K562 (cell line): Measurements from ENCODE around the gene SRGN. TPM values are rescaled to one million over a fixed set of nuclear protein-coding genes. Genes with fewer than 3 reads are reported as not detected.
A peak's percentile ranks its signal among the peaks of the same experiment; 100 is the strongest.

Source experiments
- CCNT2 ChIP-seq: IDR thresholded peaks from 2 replicates; pipeline ENCODE4 v1.6.1; 2011; ENCODE audit warnings: borderline replicate concordance, low read depth, mild to moderate bottlenecking, moderate library complexity, mixed read lengths, low read length; ENCODE audit not compliant: insufficient read length; ENCODE audit errors: extremely low read depth
- EHMT2 ChIP-seq: fragments of 450-650 bp; IDR thresholded peaks from 2 replicates; pipeline ENCODE4 v1.6.1; 2018; ENCODE audit warnings: antibody characterized with exemption
- ESRRB ChIP-seq: fragments of 250-450 bp; sonication (Bioruptor Pico); IDR thresholded peaks from 2 replicates; pipeline ENCODE4 v1.5.0; 2020; ENCODE audit warnings: mild to moderate bottlenecking, moderate library complexity, borderline replicate concordance
- EWSR1 ChIP-seq: fragments of 450-650 bp; IDR thresholded peaks from 2 replicates; pipeline ENCODE4 v1.6.1; 2018; ENCODE audit warnings: borderline replicate concordance, mild to moderate bottlenecking, low read depth, moderate library complexity; ENCODE audit not compliant: partially characterized antibody
- HDAC2 ChIP-seq: fragments of 450-650 bp; IDR thresholded peaks from 2 replicates; pipeline ENCODE4 v1.6.1; 2016; ENCODE audit warnings: mild to moderate bottlenecking
- NFIC ChIP-seq: fragments of 450-650 bp; IDR thresholded peaks from 2 replicates; pipeline ENCODE4 v1.6.1; 2017; ENCODE audit warnings: mild to moderate bottlenecking, inconsistent platforms
- RBM17 ChIP-seq: fragments of 200-400 bp; formaldehyde crosslinking; IDR thresholded peaks from 2 replicates; pipeline ENCODE4 v1.6.1; 2017; ENCODE audit warnings: low read depth, mild to moderate bottlenecking, low read length, borderline replicate concordance
- TEAD1 ChIP-seq, 2 experiments: fragments of 450-650 bp in 1 of 2; sonication (generic) in 1 of 2; formaldehyde crosslinking; IDR thresholded peaks; 2 replicates each; pipeline versions ENCODE4 v1.4.0 to v1.8.0; 2020 to 2022; ENCODE audit warnings: mild to moderate bottlenecking in 2 of 2, missing genetic modification reagents in 1 of 2
- ZBTB7A ChIP-seq: IDR thresholded peaks from 2 replicates; pipeline ENCODE4 v1.6.1; 2011; ENCODE audit warnings: low read depth, mild to moderate bottlenecking, low read length, moderate library complexity, borderline replicate concordance; ENCODE audit not compliant: control insufficient read depth
- ZC3H11A ChIP-seq: IDR thresholded peaks from 2 replicates; pipeline ENCODE4 v1.6.1; 2012; ENCODE audit warnings: low read depth, low read length, improper control_type of control experiment
- ZNF239 ChIP-seq: fragments of 250-450 bp; sonication (Bioruptor Pico); IDR thresholded peaks from 2 replicates; pipeline ENCODE4 v1.4.0; 2020; ENCODE audit warnings: mild to moderate bottlenecking
- ZNF263 ChIP-seq: sonication (generic); formaldehyde crosslinking; IDR thresholded peaks from 2 replicates; pipeline ENCODE4 v1.8.0; 2022; ENCODE audit warnings: mild to moderate bottlenecking, missing genetic modification reagents, borderline replicate concordance
- polyA plus RNA-seq, 8 experiments: library from polyadenylated mRNA; depleted of rRNA in 4 of 8; stranded (reverse) in 5 of 8; unstranded in 3 of 8; fragments of >200 nt; fragmentation: Nextera tagmentation in 2 of 8; fragmentation: Illumina TruSeq in 1 of 8; extraction: Ambion mirVana in 2 of 8; extraction: Trizol in 1 of 8; gene quantifications; 2 replicates each; pipeline versions ENCODE4 v1.2.1 to v1.2.3, GENCODE V29; 2011 to 2014; ENCODE audit warnings: inconsistent platforms in 1 of 8, missing spikeins in 1 of 8
- total RNA-seq, 7 experiments: library from RNA; depleted of rRNA in 6 of 7; stranded (reverse); fragments of >200 nt in 6 of 7; fragmentation: Illumina TruSeq in 2 of 7; extraction: Trizol in 2 of 7; gene quantifications; 2 replicates each; pipeline versions ENCODE4 v1.2.1 to v1.2.3, GENCODE V29; 2011 to 2021; ENCODE audit warnings: low replicate concordance in 1 of 7
- TF ChIP-seq, protein P1 (sequence below): fragments of 250-450 bp; sonication (Bioruptor Pico); IDR thresholded peaks from 2 replicates; pipeline ENCODE4 v1.5.0; 2022; ENCODE audit warnings: mild to moderate bottlenecking
- TF ChIP-seq, protein P2 (sequence below): fragments of 250-450 bp; sonication (Bioruptor Pico); IDR thresholded peaks from 2 replicates; pipeline ENCODE4 v1.8.0; 2021; ENCODE audit warnings: mild to moderate bottlenecking, moderate library complexity
- TF ChIP-seq, protein P3 (sequence below): sonication (generic); formaldehyde crosslinking; IDR thresholded peaks from 2 replicates; pipeline ENCODE4 v1.8.1; 2022; ENCODE audit warnings: missing genetic modification reagents
- TF ChIP-seq, protein P4 (sequence below): sonication (generic); formaldehyde crosslinking; IDR thresholded peaks from 2 replicates; pipeline ENCODE4 v1.8.0; 2022; ENCODE audit warnings: missing genetic modification reagents, mild to moderate bottlenecking, borderline replicate concordance
- TF ChIP-seq, protein P5 (sequence below): fragments of 250-450 bp; sonication (Bioruptor Pico); IDR thresholded peaks from 2 replicates; pipeline ENCODE4 v1.8.0; 2022; ENCODE audit warnings: inconsistent platforms, mild to moderate bottlenecking, moderate library complexity, borderline replicate concordance

Gene SRGN
- total and polyA plus RNA-seq, 9 of the 15 experiments (the other 6 are each of a cell fraction or from before 2014, with no cell fraction given), result 136 to 304 (median 180) TPM

DNA sequence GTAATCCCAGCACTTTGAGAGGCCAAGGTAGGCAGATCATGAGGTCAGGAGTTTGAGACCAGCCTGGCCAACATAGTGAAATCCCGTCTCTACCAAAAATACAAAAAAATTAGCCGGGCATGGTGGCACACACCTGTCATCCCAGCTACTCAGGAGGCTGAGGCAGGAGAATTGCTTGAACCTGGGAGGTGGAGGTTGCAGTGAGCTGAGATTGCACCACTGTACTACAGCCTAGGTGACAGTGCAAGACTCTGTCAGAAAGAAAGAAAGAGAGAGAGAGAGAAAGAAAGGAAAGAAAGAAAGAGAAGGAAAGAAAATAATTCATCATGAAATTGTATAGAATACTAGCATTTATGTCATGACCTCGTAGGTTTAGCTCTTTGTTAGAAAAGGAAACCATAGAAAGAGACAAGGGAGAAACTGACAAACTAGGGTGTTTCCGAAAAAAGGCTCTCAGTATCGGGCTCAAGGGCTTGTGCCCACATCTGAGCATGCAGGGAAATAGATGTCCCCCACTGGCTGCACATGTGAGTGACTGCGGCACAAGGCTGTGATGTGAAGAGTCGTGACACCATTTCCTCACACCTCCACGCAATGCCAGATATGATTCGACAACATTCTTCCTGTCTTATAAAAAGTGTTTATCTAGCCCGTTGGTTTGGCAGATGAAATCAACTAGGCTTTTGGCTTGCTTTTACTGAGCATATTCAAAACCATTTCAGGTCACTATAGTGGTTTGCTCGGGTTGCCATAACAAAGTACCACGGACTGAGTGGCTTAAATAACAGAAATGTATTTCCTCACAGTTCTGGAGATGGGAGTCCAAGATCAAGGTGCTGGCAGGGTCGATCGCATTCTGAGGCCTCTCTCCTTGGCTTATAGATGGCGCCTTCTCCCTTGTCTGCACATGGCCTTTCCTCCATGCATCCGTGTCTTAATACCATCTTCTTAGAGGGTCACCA, 2.0 kb downstream of the SRGN start (continued):
- TF ChIP-seq, protein P1, sequence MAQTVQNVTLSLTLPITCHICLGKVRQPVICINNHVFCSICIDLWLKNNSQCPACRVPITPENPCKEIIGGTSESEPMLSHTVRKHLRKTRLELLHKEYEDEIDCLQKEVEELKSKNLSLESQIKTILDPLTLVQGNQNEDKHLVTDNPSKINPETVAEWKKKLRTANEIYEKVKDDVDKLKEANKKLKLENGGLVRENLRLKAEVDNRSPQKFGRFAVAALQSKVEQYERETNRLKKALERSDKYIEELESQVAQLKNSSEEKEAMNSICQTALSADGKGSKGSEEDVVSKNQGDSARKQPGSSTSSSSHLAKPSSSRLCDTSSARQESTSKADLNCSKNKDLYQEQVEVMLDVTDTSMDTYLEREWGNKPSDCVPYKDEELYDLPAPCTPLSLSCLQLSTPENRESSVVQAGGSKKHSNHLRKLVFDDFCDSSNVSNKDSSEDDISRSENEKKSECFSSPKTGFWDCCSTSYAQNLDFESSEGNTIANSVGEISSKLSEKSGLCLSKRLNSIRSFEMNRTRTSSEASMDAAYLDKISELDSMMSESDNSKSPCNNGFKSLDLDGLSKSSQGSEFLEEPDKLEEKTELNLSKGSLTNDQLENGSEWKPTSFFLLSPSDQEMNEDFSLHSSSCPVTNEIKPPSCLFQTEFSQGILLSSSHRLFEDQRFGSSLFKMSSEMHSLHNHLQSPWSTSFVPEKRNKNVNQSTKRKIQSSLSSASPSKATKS (CRISPR knock-in tag), result 0 out of 2 replicates have a peak, but pooled peaks have one; percentile 10
- TF ChIP-seq ZNF239 (no peak), ZBTB7A (no peak), NFIC (no peak; the same call in 1 of the 2 replicates), ESRRB (CRISPR knock-in tag) (no peak), CCNT2 (no peak), EHMT2 (peak; percentile 54; the same call in 1 of the 2 replicates), ZC3H11A (no peak), TEAD1 (CRISPR knock-in tag; IDR thresholded peaks at IDR 0.05) (no peak), HDAC2 (peak; percentile 52), ZNF263 (CRISPR knock-in tag) (peak; percentile 19; the same call in 1 of the 2 replicates), EWSR1 (no peak), RBM17 (no peak)
- TF ChIP-seq, protein P2, sequence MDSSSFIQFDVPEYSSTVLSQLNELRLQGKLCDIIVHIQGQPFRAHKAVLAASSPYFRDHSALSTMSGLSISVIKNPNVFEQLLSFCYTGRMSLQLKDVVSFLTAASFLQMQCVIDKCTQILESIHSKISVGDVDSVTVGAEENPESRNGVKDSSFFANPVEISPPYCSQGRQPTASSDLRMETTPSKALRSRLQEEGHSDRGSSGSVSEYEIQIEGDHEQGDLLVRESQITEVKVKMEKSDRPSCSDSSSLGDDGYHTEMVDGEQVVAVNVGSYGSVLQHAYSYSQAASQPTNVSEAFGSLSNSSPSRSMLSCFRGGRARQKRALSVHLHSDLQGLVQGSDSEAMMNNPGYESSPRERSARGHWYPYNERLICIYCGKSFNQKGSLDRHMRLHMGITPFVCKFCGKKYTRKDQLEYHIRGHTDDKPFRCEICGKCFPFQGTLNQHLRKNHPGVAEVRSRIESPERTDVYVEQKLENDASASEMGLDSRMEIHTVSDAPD (CRISPR knock-in tag), result no peak
- TF ChIP-seq, protein P3, sequence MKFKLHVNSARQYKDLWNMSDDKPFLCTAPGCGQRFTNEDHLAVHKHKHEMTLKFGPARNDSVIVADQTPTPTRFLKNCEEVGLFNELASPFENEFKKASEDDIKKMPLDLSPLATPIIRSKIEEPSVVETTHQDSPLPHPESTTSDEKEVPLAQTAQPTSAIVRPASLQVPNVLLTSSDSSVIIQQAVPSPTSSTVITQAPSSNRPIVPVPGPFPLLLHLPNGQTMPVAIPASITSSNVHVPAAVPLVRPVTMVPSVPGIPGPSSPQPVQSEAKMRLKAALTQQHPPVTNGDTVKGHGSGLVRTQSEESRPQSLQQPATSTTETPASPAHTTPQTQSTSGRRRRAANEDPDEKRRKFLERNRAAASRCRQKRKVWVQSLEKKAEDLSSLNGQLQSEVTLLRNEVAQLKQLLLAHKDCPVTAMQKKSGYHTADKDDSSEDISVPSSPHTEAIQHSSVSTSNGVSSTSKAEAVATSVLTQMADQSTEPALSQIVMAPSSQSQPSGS (CRISPR knock-in tag), result no peak
- TF ChIP-seq, protein P4, sequence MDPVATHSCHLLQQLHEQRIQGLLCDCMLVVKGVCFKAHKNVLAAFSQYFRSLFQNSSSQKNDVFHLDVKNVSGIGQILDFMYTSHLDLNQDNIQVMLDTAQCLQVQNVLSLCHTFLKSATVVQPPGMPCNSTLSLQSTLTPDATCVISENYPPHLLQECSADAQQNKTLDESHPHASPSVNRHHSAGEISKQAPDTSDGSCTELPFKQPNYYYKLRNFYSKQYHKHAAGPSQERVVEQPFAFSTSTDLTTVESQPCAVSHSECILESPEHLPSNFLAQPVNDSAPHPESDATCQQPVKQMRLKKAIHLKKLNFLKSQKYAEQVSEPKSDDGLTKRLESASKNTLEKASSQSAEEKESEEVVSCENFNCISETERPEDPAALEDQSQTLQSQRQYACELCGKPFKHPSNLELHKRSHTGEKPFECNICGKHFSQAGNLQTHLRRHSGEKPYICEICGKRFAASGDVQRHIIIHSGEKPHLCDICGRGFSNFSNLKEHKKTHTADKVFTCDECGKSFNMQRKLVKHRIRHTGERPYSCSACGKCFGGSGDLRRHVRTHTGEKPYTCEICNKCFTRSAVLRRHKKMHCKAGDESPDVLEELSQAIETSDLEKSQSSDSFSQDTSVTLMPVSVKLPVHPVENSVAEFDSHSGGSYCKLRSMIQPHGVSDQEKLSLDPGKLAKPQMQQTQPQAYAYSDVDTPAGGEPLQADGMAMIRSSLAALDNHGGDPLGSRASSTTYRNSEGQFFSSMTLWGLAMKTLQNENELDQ (CRISPR knock-in tag), result no peak
- TF ChIP-seq, protein P5, sequence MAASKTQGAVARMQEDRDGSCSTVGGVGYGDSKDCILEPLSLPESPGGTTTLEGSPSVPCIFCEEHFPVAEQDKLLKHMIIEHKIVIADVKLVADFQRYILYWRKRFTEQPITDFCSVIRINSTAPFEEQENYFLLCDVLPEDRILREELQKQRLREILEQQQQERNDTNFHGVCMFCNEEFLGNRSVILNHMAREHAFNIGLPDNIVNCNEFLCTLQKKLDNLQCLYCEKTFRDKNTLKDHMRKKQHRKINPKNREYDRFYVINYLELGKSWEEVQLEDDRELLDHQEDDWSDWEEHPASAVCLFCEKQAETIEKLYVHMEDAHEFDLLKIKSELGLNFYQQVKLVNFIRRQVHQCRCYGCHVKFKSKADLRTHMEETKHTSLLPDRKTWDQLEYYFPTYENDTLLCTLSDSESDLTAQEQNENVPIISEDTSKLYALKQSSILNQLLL (CRISPR knock-in tag), result no peak
